ENCODE data around the gene NINL.

The NINL gene

DNA sequence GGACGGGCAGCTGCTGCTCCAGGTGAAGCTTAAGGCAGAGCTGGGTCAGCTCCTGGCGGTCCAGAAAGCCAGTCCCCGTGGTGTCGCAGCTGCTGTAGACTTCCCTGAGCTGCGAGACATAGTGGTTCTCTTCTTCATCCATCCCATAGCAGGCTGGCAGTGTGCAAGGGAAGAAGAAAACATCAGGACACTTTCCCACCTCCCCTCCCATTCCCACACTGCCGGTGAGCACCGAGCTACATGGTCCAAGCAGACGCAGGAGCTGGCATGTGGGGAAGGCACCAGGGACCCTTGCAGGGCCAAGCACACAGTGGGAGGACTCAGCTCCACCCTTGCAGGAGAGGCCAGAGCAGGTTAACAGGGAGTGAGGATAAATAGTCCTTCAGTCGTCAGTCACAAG lies 58.9 kb downstream of the NINL start:
- Mint-ChIP-seq H3K27ac (no peak overlapping the region), H3K4me3 (no peak overlapping the region), H3K9me3 (peaks cover 0 to 6% of the 10 kb centered on the region in 2 donors), H3K27me3 (peaks cover 0 to 12% of the 10 kb centered on the region in 2 donors), H3K36me3 (ENCODE audit: insufficient read depth) (no peaks in the 10 kb centered on the region), H3K4me1 (ENCODE audit: low read depth in 2 of 2) (no peaks in the 10 kb centered on the region)
- DNase-seq (no peak), ATAC-seq (replicated peaks) (no peak)

DNA sequence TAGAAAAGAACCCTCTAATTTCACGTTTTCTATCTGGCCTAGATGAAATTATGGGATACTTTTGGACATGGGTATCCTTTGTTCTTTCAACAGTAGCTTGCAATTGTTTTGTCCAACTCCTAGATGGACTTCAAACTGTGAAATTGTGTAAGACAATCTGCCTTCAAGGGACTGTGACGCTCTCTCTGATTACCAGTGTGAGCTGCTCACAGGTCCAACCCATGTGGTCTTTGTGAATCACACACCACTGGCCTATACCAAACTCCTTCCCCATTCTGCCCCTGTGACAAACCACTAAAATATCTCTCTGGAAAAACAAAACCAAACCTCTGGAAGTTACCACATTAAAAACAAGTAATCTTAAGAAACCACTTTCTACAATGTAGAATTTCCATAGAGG lies 59.5 kb downstream of the NINL start:
- Mint-ChIP-seq H3K27ac (no peak overlapping the region), H3K4me3 (no peak overlapping the region), H3K27me3 (peaks cover 0 to 12% of the 10 kb centered on the region in 2 donors), H3K4me1 (ENCODE audit: low read depth in 2 of 2) (no peaks in the 10 kb centered on the region), H3K9me3 (peaks cover 0 to 6% of the 10 kb centered on the region in 2 donors), H3K36me3 (ENCODE audit: insufficient read depth) (no peaks in the 10 kb centered on the region)
- DNase-seq (no peak), ATAC-seq (replicated peaks) (no peak)

DNA sequence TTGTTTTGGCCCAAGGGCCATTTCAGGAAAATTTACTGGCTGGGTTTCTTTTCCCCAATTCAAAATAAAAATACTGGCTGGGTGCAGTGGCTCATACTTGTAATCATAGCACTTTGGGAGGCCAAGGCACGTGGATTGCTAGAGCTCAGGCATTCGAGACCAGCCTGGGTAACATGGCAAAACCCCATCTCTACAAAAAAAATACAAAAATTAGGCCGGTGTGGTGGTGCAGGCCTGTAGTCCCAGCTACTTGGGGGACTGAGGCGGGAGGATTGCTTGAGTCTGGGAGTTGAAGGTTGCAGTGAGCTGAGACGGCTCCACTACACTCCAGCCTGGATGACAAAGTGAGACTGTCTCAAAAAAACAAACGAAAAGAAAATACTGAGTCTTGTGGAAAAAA lies 60.0 kb downstream of the NINL start:
- Mint-ChIP-seq H3K9me3 (peaks cover 0 to 2% of the 10 kb centered on the region in 2 donors), H3K27me3 (peaks cover 0 to 12% of the 10 kb centered on the region in 2 donors), H3K4me1 (ENCODE audit: low read depth in 2 of 2) (no peaks in the 10 kb centered on the region), H3K4me3 (no peak overlapping the region), H3K27ac (no peak overlapping the region), H3K36me3 (ENCODE audit: insufficient read depth) (no peaks in the 10 kb centered on the region)
- no peak for ATAC-seq (replicated peaks)
- DNase-seq = no peak

DNA sequence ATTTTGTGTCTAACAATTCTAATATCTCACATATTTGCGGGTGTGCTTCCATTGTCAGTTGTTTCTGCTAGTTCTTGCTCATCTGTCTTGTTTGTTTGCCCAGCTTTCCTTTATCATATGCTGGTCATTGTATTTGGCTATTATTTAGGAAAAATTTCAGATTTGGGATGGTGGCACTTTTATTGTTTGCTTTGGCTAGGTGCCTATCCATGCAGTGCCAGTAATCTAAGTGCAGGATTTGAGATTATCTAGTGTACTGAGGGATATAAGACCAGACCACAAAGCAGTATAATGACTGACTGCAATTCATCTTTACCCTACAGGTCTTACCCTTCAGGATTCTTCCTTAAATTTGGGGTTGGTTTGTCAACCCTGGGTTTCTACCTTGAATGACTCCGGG lies 63.9 kb downstream of the NINL start:
- ATAC-seq (replicated peaks) (no peak), DNase-seq (no peak)
- no peaks in the 10 kb centered on the region for H3K4me1 Mint-ChIP-seq (ENCODE audit: low read depth in 2 of 2)
- no peak overlapping the region for H3K4me3 Mint-ChIP-seq
- H3K27ac Mint-ChIP-seq = no peak overlapping the region
- H3K27me3 Mint-ChIP-seq = peaks cover 0 to 10% of the 10 kb centered on the region in 2 donors
- H3K36me3 Mint-ChIP-seq (ENCODE audit: insufficient read depth) = no peaks in the 10 kb centered on the region
- H3K9me3 Mint-ChIP-seq = no peaks in the 10 kb centered on the region

DNA sequence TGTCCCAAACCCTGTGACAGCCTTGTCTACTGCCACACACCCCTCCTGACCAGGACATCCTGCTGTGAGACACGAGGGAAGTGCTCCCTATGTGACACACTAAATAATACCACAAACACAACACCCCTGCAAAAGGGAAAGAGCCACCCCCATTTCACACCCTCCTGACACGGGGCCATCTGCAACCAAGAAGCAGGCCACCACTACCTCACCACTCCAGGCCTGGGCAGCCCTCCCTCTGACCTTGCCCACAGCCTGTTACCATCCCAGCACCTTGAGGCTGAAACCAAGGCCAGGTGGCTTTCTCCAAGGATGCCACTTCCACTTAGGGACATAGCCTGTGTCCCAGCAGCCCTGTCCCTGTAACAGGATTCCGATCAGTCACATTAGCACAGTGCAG lies 68.2 kb downstream of the NINL start:
- Mint-ChIP-seq H3K36me3 (ENCODE audit: insufficient read depth) (peaks cover 2% of the 10 kb centered on the region), H3K27ac (no peak overlapping the region), H3K27me3 (no peaks in the 10 kb centered on the region), H3K4me1 (ENCODE audit: low read depth in 2 of 2) (no peaks in the 10 kb centered on the region), H3K9me3 (peaks cover 17 to 24% of the 10 kb centered on the region in 2 donors), H3K4me3 (no peak overlapping the region)
- no peak for ATAC-seq (replicated peaks)
- DNase-seq = no peak

DNA sequence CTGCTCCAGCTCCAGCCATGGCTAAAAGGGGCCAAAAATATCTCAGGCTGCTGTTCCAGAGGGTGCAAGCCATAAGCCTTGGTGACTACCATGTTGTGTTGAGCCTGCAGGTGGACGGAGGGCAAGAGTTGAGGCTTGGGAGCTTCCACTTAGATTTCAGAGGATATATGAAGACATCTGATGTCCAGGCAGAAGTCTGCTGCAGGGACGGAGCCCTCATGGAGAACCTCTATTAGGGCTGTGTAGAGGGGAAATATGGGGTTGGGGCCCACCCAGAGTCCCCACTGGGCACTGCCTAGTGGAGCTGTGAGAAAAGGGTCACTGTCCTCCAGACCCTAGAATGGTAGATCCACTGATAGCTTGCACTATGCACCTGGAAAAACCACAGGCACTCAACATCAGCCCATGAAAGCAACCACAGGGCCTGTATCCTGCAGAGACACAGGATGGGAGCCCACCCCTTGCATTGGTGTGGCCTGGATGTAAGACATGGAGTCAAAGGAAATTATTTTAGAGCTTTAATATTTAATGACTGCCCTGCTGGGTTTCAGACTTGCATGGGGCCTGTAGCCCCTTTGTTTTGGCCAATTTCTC lies 70.5 kb downstream of the NINL start:
- Mint-ChIP-seq H3K36me3 (ENCODE audit: insufficient read depth) (peaks cover 2% of the 10 kb centered on the region), H3K4me1 (ENCODE audit: low read depth in 2 of 2) (no peaks in the 10 kb centered on the region), H3K4me3 (no peak overlapping the region), H3K27me3 (no peaks in the 10 kb centered on the region), H3K9me3 (peaks cover 17 to 24% of the 10 kb centered on the region in 2 donors), H3K27ac (no peak overlapping the region)
- no peak for DNase-seq
- ATAC-seq (replicated peaks) = no peak

DNA sequence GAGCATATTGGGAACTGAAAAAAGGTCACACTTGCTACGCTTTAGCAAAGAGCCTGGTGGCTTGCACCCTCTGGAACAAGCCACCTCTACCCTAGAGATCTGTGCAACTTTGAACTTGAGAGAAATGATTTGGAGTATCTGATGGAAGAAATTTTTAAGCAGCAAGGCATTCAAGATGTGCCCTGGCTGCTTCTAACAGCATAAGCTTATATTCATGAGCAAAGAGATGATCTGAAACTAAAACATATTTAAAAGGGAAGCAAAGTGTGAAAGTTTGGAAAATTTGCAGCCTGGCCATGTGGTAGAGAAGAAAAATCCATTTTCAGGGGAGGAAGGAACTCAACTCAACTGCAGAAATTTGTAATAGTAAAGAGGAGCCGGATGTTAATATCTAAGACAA lies 71.1 kb downstream of the NINL start:
- Mint-ChIP-seq H3K4me3 (no peak overlapping the region), H3K9me3 (peaks cover 17 to 24% of the 10 kb centered on the region in 2 donors), H3K4me1 (ENCODE audit: low read depth in 2 of 2) (no peaks in the 10 kb centered on the region), H3K36me3 (ENCODE audit: insufficient read depth) (peaks cover 2% of the 10 kb centered on the region), H3K27me3 (no peaks in the 10 kb centered on the region), H3K27ac (no peak overlapping the region)
- DNase-seq (no peak), ATAC-seq (replicated peaks) (no peak)

DNA sequence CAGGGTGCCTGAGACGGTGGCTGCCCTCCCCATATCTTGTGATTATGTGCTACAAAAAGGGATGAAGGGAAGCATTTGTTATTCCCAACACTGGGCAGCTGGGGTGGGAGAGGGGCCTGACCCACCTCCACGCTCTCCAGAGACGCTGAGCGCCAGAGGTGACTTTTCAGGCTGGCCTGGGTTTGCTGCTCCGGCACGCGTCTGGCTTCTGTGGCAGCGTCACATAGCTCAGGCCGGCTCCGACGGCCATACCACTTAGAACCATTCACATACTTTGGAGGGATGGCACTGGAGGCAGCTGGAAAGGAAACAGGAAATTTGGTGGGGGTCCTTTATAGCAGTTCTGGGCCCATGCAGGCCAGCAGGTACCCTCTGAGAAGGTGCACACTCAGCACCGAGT lies 72.6 kb downstream of the NINL start:
- ATAC-seq (replicated peaks) (no peak), DNase-seq (no peak)
- H3K4me1 Mint-ChIP-seq (ENCODE audit: low read depth in 2 of 2) = no peaks in the 10 kb centered on the region
- H3K9me3 Mint-ChIP-seq = peaks cover 17 to 24% of the 10 kb centered on the region in 2 donors
- H3K36me3 Mint-ChIP-seq (ENCODE audit: insufficient read depth) = peaks cover 2% of the 10 kb centered on the region
- H3K27ac Mint-ChIP-seq = no peak overlapping the region
- H3K4me3 Mint-ChIP-seq = no peak overlapping the region
- H3K27me3 Mint-ChIP-seq = no peaks in the 10 kb centered on the region

DNA sequence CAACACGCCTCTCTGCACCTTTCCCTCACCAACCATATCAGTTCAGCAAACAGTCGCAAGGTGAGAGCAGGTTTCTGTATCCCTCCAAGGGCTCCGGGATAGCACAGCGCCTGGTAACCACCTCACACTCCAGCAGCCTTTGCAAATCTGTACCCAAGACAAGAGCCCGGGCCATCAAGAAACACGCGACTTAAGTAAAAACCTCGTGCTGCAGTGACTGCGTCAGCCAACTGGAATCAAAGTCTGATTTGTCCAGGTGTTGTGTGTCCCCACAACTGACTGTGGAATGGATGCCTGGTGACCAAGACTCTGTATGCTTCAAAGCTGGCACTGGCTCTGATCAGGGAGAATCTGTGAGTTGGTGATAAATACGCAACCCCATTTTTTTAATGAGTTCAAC lies 74.1 kb downstream of the NINL start:
- peaks cover 17 to 22% of the 10 kb centered on the region in 2 donors for H3K9me3 Mint-ChIP-seq
- no peaks in the 10 kb centered on the region for H3K4me1 Mint-ChIP-seq (ENCODE audit: low read depth in 2 of 2)
- no peak overlapping the region for H3K27ac Mint-ChIP-seq
- H3K4me3 Mint-ChIP-seq = no peak overlapping the region
- H3K27me3 Mint-ChIP-seq = no peaks in the 10 kb centered on the region
- peaks cover 2% of the 10 kb centered on the region for H3K36me3 Mint-ChIP-seq (ENCODE audit: insufficient read depth)
- ATAC-seq (replicated peaks) (no peak), DNase-seq (no peak)

DNA sequence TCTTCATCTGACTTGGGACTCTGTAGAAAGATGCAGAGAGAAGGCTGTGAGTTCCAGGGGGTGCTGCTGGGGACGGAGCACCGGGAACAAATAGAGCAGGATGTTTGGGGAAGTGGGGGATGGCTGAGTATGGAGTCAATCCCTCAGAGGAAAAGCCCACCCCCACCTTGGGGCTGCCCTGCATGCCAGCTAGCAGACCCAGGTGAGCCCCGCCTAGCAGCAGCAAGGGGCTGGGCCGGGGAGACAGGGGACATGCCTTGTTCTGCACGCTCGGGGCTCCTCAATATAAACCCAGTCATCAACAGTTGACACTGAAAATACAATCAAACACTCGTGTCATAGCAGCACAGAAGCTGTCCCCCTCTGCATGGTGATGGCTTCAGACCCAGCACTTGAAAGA lies 74.6 kb downstream of the NINL start:
- no peak overlapping the region for H3K27ac Mint-ChIP-seq
- H3K36me3 Mint-ChIP-seq (ENCODE audit: insufficient read depth) = peaks cover 2% of the 10 kb centered on the region
- DNase-seq (no peak), ATAC-seq (replicated peaks) (no peak)
- H3K9me3 Mint-ChIP-seq = peaks cover 17 to 18% of the 10 kb centered on the region in 2 donors
- H3K27me3 Mint-ChIP-seq = no peaks in the 10 kb centered on the region
- no peak overlapping the region for H3K4me3 Mint-ChIP-seq
- H3K4me1 Mint-ChIP-seq (ENCODE audit: low read depth in 2 of 2) = no peaks in the 10 kb centered on the region

DNA sequence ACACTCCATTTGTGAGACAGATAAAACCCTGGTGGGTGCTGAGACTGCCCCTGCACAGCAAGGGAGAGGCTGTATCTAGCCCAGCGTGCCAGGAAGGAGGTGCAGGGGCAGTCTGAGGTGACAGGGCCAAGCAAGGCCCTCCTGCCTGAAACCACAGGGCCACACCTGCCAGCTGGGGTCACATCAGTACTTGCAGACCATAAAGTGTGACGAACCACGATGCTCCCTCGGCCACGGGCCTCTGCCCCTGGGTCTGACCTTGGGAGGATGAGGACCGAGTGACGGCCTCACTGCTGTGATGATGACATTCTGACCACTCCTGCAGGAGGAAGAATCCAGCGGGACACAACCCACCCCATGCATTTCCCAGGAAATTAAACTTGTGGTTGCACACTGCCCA lies 75.1 kb downstream of the NINL start:
- ATAC-seq (replicated peaks) = no peak
- Mint-ChIP-seq H3K27ac (no peak overlapping the region), H3K9me3 (peaks cover 13% of the 10 kb centered on the region in 2 donors), H3K27me3 (no peaks in the 10 kb centered on the region), H3K4me1 (ENCODE audit: low read depth in 2 of 2) (no peaks in the 10 kb centered on the region), H3K36me3 (ENCODE audit: insufficient read depth) (peaks cover 2% of the 10 kb centered on the region), H3K4me3 (no peak overlapping the region)
- DNase-seq = no peak

DNA sequence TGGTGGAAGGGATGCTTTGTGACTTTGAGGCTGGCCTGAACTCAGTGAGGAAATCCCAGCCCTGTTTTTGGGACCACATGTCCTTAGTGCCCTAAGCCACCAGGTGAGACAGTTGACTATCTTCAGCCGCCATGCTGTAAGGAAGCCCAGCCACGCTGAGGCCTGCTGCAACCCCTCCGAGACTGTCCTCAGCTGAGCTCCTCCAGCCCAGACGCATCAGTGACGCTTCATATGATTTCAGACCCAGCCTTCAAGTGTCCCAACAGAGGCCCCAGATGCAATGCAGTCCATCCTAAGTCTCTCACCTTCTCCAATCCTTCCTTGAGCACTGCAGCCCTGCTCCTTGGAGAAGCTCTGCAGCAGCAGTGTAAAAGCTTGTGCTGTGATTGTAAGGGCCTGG lies 76.2 kb downstream of the NINL start:
- no peak for DNase-seq
- H3K4me1 Mint-ChIP-seq (ENCODE audit: low read depth in 2 of 2) = no peaks in the 10 kb centered on the region
- no peak overlapping the region for H3K4me3 Mint-ChIP-seq
- H3K9me3 Mint-ChIP-seq = peaks cover 6 to 9% of the 10 kb centered on the region in 2 donors
- H3K36me3 Mint-ChIP-seq (ENCODE audit: insufficient read depth) = peaks cover 2% of the 10 kb centered on the region
- ATAC-seq (replicated peaks) = no peak
- H3K27me3 Mint-ChIP-seq = no peaks in the 10 kb centered on the region
- H3K27ac Mint-ChIP-seq = no peak overlapping the region

DNA sequence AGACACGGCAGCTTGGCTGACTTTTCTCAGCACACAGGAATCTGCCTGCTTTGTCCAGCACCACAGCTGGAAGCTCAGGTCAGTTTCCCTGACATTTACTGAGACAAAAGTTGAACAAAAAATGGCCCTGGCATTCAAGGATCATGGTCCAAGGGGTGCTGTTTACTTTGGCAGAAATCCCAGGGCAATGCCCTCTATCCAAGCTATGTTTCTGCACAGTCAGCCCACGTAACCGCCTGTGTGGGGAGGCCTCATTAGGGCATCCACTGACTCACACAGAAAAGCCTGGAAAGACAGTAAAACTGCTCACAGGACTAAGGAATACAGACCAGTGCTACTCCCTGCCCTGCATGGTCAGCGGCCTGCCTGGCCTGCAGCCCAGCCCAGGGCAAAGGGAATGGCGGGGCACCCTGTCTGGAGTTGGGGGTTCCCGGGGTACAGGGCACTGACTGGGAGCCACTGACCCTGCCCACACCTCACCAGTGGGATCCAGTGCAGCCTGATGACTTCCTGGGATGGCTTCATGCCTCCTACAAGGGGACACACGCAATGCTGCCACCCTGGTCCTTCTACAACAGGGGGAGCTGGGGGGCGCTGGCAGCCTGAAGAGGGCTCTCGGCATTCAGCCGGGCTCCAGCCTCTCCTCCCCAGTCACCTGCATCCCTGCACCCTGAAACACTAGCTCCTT lies 77.1 kb downstream of the NINL start:
- Mint-ChIP-seq H3K36me3 (ENCODE audit: insufficient read depth) (no peaks in the 10 kb centered on the region), H3K27me3 (no peaks in the 10 kb centered on the region), H3K9me3 (peaks cover 0 to 4% of the 10 kb centered on the region in 2 donors), H3K27ac (no peak overlapping the region), H3K4me3 (no peak overlapping the region), H3K4me1 (ENCODE audit: low read depth in 2 of 2) (no peaks in the 10 kb centered on the region)
- DNase-seq (no peak), ATAC-seq (replicated peaks) (no peak)

DNA sequence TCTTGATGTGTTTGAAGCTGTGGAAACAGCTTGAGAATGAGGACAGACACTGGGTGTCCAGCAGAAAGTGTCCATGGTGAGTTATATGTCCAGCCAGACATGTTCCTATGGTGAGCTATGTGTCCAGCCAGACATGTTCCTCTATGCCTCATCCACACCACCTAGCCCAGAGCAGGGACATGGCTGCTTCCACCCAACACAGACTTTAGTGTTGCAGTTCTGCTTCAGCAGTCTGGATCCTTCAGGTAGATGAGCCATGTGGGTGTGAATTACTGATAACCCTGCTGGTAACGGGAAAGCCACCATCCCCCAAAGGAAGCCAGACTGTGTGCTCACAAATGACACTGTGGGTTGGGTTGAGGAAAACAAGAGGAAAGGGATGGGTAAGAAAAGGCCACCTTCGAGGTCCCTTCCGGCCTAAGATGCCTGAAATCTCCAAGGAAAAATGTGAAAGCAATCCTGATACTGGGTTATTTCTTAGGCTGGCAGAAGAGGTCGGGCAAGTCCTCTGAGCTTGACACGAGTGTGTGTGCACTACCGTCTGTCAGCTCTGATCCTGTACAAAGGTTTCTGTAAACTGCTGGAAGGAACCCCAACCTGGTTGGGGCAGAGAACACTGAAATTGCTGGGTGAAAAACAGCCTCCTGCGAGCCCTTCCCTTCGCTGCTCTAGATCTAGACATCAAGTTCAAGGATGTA lies 77.8 kb downstream of the NINL start:
- no peaks in the 10 kb centered on the region for H3K4me1 Mint-ChIP-seq (ENCODE audit: low read depth in 2 of 2)
- H3K27me3 Mint-ChIP-seq = no peaks in the 10 kb centered on the region
- DNase-seq (no peak), ATAC-seq (replicated peaks) (no peak)
- H3K36me3 Mint-ChIP-seq (ENCODE audit: insufficient read depth) = no peaks in the 10 kb centered on the region
- no peaks in the 10 kb centered on the region for H3K9me3 Mint-ChIP-seq
- H3K4me3 Mint-ChIP-seq = no peak overlapping the region
- no peak overlapping the region for H3K27ac Mint-ChIP-seq
